ENCODE results near the gene SLC22A3. TPM values are rescaled to one million over a fixed set of nuclear protein-coding genes. Genes with fewer than 3 reads are reported as not detected.
"Not testable (repeated sequence)": the region's sequence is repeated elsewhere in the genome, so short reads cannot be mapped to it uniquely, and the experiment has no call there.

SLC22A3 gene
- total and polyA plus RNA-seq, 8 donors = 2.0 to 29.3 (median 7.2) TPM

DNA sequence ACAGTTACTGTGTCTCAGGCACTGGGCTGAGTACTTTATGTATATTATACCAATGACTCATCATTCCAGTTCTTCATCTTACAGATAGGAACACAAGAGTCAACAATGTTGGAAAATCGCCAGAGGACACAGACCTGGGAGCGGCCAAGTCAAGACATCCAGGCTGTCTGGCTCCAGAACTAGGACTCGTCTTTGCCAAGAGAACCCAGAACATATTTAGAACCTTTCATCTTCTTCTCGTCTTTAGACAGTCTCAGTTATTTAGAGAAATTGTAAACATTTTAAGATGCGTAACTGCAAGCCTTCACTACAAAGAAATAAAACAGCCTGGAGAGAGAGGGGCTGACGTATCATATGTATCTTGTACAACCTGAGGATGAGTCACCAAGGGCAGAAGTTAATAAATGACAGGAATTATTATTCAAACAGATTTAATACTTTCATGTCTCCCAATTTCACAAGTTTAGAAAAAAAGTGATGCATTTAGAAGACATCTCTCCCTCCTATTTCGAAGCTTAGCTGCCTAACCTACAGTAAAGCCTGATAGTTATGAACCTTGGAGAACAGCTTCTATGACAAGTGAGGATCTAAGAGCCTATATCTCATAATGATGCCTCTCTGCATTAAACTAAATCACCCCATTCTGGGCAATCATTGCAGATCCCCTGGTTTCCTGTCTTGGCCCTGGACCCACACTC is 43.4 kb downstream of the SLC22A3 start:
- Histone ChIP-seq H3K27me3 (no peaks in the 10 kb centered on the region), H3K36me3 (no peaks in the 10 kb centered on the region), H3K4me1 (peaks cover 25 to 58% (median 37%) of the 10 kb centered on the region in 4 donors), H3K4me3 (no peak overlapping the region), H3K9me3 (no peaks in the 10 kb centered on the region), H3K27ac (peak overlapping the region in 4 of 5 donors; percentile 30 to 67 (median 40))
- WGBS, 5 donors = 55 to 71% (median 61%) methylated on average over 7 of the region's 7 CpGs
- TF ChIP-seq EP300 (IDR thresholded peaks at IDR 0.05) (no peak), POLR2AphosphoS5 (IDR thresholded peaks at IDR 0.05) (peak in 1 of 3 donors; percentile 12), POLR2A (IDR thresholded peaks at IDR 0.05) (no peak)
- TF ChIP-seq, protein P1, sequence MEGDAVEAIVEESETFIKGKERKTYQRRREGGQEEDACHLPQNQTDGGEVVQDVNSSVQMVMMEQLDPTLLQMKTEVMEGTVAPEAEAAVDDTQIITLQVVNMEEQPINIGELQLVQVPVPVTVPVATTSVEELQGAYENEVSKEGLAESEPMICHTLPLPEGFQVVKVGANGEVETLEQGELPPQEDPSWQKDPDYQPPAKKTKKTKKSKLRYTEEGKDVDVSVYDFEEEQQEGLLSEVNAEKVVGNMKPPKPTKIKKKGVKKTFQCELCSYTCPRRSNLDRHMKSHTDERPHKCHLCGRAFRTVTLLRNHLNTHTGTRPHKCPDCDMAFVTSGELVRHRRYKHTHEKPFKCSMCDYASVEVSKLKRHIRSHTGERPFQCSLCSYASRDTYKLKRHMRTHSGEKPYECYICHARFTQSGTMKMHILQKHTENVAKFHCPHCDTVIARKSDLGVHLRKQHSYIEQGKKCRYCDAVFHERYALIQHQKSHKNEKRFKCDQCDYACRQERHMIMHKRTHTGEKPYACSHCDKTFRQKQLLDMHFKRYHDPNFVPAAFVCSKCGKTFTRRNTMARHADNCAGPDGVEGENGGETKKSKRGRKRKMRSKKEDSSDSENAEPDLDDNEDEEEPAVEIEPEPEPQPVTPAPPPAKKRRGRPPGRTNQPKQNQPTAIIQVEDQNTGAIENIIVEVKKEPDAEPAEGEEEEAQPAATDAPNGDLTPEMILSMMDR (IDR thresholded peaks at IDR 0.05) = no peak
- intact Hi-C loops (cut with DNase I; ENCODE audit: low total_unique reads) = no loop called here
- DNase-seq = peak in 1 of 2 donors; percentile 20

DNA sequence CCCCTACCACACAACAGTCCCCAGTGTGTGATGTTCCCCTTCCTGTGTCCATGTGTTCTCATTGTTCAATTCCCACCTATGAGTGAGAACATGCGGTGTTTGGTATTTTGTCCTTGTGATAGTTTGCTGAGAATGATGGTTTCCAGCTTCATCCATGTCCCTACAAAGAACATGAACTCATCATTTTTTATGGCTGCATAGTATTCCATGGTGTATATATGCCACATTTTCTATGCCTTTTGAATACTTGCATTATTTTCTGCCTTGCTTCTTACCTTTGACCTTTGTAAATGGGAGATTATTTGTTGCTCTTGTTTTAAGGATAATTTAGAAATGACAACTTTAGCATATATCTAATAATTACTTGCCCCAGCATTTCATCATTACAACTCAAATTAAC is 45.3 kb downstream of the SLC22A3 start:
- 87 to 100% (median 100%) methylated on average over 1 of the region's 1 CpG for WGBS, 5 donors

DNA sequence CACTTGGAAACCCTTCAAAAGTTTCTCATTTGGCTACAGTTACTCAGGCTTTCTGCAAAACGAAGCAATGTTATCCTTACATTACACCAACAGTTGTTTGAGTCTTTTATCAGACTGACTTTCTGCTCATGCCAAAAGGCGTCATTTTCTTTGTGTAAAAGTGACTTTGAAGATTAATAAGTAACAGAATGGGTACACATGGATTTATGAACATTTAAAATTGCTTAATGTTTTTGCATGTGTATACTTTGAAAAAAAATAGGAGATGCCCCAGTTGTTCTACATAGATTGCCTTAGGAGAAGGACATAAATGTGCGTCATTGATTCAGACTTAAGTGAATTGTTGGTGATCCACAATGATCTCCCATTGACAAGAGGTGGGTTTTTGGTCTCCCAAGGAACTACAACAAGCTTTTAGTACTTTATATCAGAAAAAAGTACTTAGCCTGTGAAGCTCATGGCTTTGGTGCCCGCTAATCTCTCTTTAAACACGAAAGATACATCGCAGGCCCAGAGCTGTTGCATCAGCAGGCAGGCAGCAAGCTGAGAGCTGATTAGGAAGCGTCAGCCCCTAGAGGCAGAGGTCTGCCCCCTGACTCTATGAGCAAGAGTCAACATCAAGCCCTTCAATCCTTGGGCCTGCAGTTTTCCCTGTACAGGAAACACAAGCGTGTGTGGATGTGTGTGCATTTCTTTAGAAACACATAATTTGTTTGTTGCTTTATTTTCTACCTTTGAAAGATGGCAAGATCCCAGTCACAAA is 45.9 kb downstream of the SLC22A3 start:
- DNase-seq = peak; percentile 34 to 51
- Histone ChIP-seq H3K27me3 (no peaks in the 10 kb centered on the region), H3K4me1 (peaks cover 10 to 48% (median 32%) of the 10 kb centered on the region in 4 donors), H3K4me3 (no peak overlapping the region), H3K9me3 (no peaks in the 10 kb centered on the region), H3K36me3 (no peaks in the 10 kb centered on the region), H3K27ac (peak overlapping the region; percentile 59 to 91 (median 75))
- WGBS, 5 donors = 32 to 49% (median 48%) methylated on average over 8 of the region's 8 CpGs
- intact Hi-C loops (cut with DNase I; ENCODE audit: low total_unique reads) = no loop called here
- peak in 1 of 3 donors; percentile 28 for TF ChIP-seq POLR2AphosphoS5 (IDR thresholded peaks at IDR 0.05)
- TF ChIP-seq POLR2A (IDR thresholded peaks at IDR 0.05) = no peak
- TF ChIP-seq, protein P1 (IDR thresholded peaks at IDR 0.05) = no peak
- TF ChIP-seq EP300 (IDR thresholded peaks at IDR 0.05) = no peak

More for the DNA sequence above, 45.3 kb downstream of the SLC22A3 start:
- H3K36me3 ChIP-seq; intact Hi-C loops (cut with DNase I; ENCODE audit: low total_unique reads); H3K27me3 ChIP-seq; DNase-seq; H3K9me3 ChIP-seq; H3K4me3 ChIP-seq: not testable (repeated sequence)
- H3K4me1 ChIP-seq = peaks cover 10 to 44% (median 29%) of the 10 kb centered on the region in 4 donors
- peak overlapping the region in 2 of 5 donors; percentile 68 to 77 for H3K27ac ChIP-seq

DNA sequence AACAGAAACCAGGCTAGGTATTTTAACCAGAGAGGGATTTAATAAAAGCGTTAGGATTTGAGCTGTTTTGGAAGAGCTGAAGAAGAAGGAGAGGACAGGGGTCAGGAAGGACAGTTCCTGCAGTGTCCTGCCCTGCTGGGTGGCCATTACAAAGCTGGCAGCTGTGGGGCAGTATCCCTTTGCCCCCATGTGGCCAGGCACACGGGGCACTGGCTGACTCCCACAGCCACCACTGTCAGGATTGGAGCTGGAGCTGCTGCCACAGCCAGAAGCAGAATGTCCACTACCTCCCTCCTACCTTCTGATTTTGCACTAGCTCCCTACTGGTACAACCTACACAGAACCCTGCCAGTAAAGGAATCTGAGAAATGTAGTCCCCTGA is 46.5 kb downstream of the SLC22A3 start:
- Histone ChIP-seq H3K27ac (peak overlapping the region; percentile 59 to 91 (median 75)), H3K36me3 (no peaks in the 10 kb centered on the region), H3K27me3 (no peaks in the 10 kb centered on the region), H3K4me1 (peaks cover 10 to 53% (median 32%) of the 10 kb centered on the region in 4 donors), H3K4me3 (no peak overlapping the region), H3K9me3 (no peaks in the 10 kb centered on the region)
- intact Hi-C loops (cut with DNase I; ENCODE audit: low total_unique reads) = no loop called here
- WGBS, 5 donors = 38 to 46% (median 41%) methylated on average over 2 of the region's 2 CpGs
- no peak for TF ChIP-seq POLR2A (IDR thresholded peaks at IDR 0.05)
- TF ChIP-seq EP300 (IDR thresholded peaks at IDR 0.05) = no peak
- TF ChIP-seq, protein P1 (IDR thresholded peaks at IDR 0.05) = no peak
- TF ChIP-seq POLR2AphosphoS5 (IDR thresholded peaks at IDR 0.05) = no peak
- DNase-seq = no peak

All from stomach (tissue), 9 donors.